ENCODE data around the gene AKIRIN2.

AKIRIN2 gene

GRCh38 chr6:87639373-87639772 is 62.7 kb downstream of the AKIRIN2 start:
- ChIA-PET CTCF (interaction anchor here (1.0 kb wide), 1 partner anchor 10 kb away, joined by 4 read pairs; no protein-coding TSS in a partner anchor), POLR2A (no interaction called here)
- Histone ChIP-seq H3K36me3 (ENCODE audit: control insufficient read depth in 4 of 4, insufficient read depth in 4 of 4, low read length in 3 of 4) (peaks cover 3 to 14% (median 5%) of the 10 kb centered on the region in 4 experiments), H3K27ac (ENCODE audit: insufficient read depth in 1 of 2, low read depth in 1 of 2, low read length in 2 of 2, poor library complexity in 1 of 2, severe bottlenecking in 2 of 2) (no peak overlapping the region), H3K4me3 (ENCODE audit: control insufficient read depth in 1 of 7, extremely low read depth in 1 of 7, insufficient read depth in 4 of 7, low read depth in 2 of 7, low read length in 6 of 7) (no peak overlapping the region), H3K4me1 (ENCODE audit: control extremely low read depth in 1 of 4, control insufficient read depth in 4 of 4, insufficient read depth in 4 of 4, low read length in 3 of 4) (no peaks in the 10 kb centered on the region), H3K9me3 (ENCODE audit: control extremely low read depth in 1 of 5, control insufficient read depth in 4 of 5, insufficient read depth in 2 of 5, low read depth in 1 of 5, low read length in 4 of 5) (no peaks in the 10 kb centered on the region), H3K27me3 (replicated peaks in 2 of 5; ENCODE audit: control insufficient read depth in 4 of 5, insufficient read depth in 5 of 5, low read length in 4 of 5) (no peaks in the 10 kb centered on the region)
- DNase-seq, result no peak
- WGBS (ENCODE audit: insufficient coverage), result 100% methylated on average over 3 of the region's 4 CpGs

DNA sequence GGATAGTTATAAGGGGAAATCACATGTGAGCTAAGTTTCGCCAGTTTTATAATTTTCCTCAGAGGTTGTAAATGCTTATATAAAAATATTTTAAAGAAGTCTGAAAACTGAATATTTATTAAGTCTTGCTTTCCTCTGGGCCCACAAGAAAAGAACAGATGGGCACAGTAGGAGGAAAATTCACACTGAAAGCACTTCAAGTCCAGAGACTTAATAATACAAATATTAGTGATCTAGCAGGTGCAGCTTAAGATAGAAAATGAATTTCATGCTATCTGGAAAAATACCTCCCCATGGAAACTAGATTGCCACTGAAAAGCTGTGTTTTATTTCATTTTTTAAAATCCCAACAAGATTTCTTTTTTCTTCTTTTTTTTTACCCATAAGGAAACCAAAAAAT is 64.9 kb downstream of the AKIRIN2 start:
- no CpG with 5 or more reads among the region's 1 CpG for WGBS (ENCODE audit: insufficient coverage)
- Histone ChIP-seq H3K27ac (ENCODE audit: insufficient read depth in 1 of 2, low read depth in 1 of 2, low read length in 2 of 2, poor library complexity in 1 of 2, severe bottlenecking in 2 of 2) (no peak overlapping the region), H3K4me3 (ENCODE audit: control insufficient read depth in 1 of 7, extremely low read depth in 1 of 7, insufficient read depth in 4 of 7, low read depth in 2 of 7, low read length in 6 of 7) (no peak overlapping the region), H3K4me1 (ENCODE audit: control extremely low read depth in 1 of 4, control insufficient read depth in 4 of 4, insufficient read depth in 4 of 4, low read length in 3 of 4) (no peaks in the 10 kb centered on the region), H3K9me3 (ENCODE audit: control extremely low read depth in 1 of 5, control insufficient read depth in 4 of 5, insufficient read depth in 2 of 5, low read depth in 1 of 5, low read length in 4 of 5) (no peaks in the 10 kb centered on the region), H3K27me3 (replicated peaks in 2 of 5; ENCODE audit: control insufficient read depth in 4 of 5, insufficient read depth in 5 of 5, low read length in 4 of 5) (no peaks in the 10 kb centered on the region), H3K36me3 (ENCODE audit: control insufficient read depth in 4 of 4, insufficient read depth in 4 of 4, low read length in 3 of 4) (peaks cover 3 to 14% (median 9%) of the 10 kb centered on the region in 4 experiments)
- ChIA-PET CTCF (interaction anchor here (1.0 to 1.6 kb wide), 2 partner anchors 9 to 20 kb away, joined by 3 to 4 read pairs; no protein-coding TSS in a partner anchor), POLR2A (no interaction called here)
- DNase-seq, result no peak

DNA sequence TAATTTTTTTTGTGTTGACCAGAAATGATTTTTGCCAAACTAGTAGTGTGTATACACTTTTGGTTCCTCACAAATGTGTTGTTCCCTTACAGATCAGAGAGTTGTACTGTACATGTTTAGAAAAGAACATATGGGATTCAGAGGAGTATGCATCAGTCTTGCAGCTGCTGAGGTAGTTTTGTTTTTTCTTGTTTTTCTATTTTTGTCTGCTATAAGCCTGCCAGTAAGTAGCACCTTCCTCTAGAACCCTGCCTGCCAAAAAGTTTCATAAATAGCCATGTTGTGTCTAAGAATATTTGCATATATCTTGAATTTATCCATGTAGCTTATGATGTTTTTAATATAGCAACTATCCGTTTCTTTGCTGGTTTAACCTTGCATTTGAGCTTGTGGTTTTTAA is 65.7 kb downstream of the AKIRIN2 start:
- DNase-seq, result no peak
- Histone ChIP-seq H3K4me1 (ENCODE audit: control extremely low read depth in 1 of 4, control insufficient read depth in 4 of 4, insufficient read depth in 4 of 4, low read length in 3 of 4) (no peaks in the 10 kb centered on the region), H3K9me3 (ENCODE audit: control extremely low read depth in 1 of 5, control insufficient read depth in 4 of 5, insufficient read depth in 2 of 5, low read depth in 1 of 5, low read length in 4 of 5) (no peaks in the 10 kb centered on the region), H3K27ac (ENCODE audit: insufficient read depth in 1 of 2, low read depth in 1 of 2, low read length in 2 of 2, poor library complexity in 1 of 2, severe bottlenecking in 2 of 2) (no peak overlapping the region), H3K27me3 (replicated peaks in 2 of 5; ENCODE audit: control insufficient read depth in 4 of 5, insufficient read depth in 5 of 5, low read length in 4 of 5) (no peaks in the 10 kb centered on the region), H3K36me3 (ENCODE audit: control insufficient read depth in 4 of 4, insufficient read depth in 4 of 4, low read length in 3 of 4) (peaks cover 3 to 14% (median 10%) of the 10 kb centered on the region in 4 experiments), H3K4me3 (ENCODE audit: control insufficient read depth in 1 of 7, extremely low read depth in 1 of 7, insufficient read depth in 4 of 7, low read depth in 2 of 7, low read length in 6 of 7) (no peak overlapping the region)
- ChIA-PET POLR2A (no interaction called here), CTCF (interaction anchor here (1.0 kb wide), 1 partner anchor 20 kb away, joined by 3 read pairs; no protein-coding TSS in a partner anchor)
- no CpG with 5 or more reads among the region's 1 CpG for WGBS (ENCODE audit: insufficient coverage)

DNA sequence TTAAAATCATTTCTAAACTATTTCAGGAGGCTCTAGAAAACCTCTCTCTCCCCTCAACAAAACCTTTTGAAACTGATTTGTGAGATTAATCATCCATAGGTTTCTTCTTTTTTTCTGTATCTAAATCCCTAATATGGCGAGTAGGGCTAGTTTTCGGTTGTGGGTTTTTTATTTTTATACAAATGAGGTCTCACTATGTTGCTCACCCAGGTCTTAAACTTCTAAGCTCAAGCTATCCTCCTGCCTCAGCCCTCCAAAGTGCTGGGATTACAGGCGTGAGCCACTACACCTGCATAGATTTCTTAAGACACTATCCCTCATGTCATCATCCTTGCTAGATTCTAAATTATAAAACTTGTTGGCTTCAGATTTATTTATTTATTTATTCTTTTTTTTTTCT is 68.2 kb downstream of the AKIRIN2 start:
- H3K36me3 ChIP-seq (ENCODE audit: control insufficient read depth in 4 of 4, insufficient read depth in 4 of 4, low read length in 3 of 4), result peaks cover 3 to 17% (median 10%) of the 10 kb centered on the region in 4 experiments
- H3K9me3 ChIP-seq (ENCODE audit: control extremely low read depth in 1 of 5, control insufficient read depth in 4 of 5, insufficient read depth in 2 of 5, low read depth in 1 of 5, low read length in 4 of 5), result no peaks in the 10 kb centered on the region
- no peak overlapping the region for H3K27ac ChIP-seq (ENCODE audit: insufficient read depth in 1 of 2, low read depth in 1 of 2, low read length in 2 of 2, poor library complexity in 1 of 2, severe bottlenecking in 2 of 2)
- ChIA-PET POLR2A (no interaction called here), CTCF (interaction anchor here (1.4 kb wide), 1 partner anchor 9 kb away, joined by 3 read pairs; no protein-coding TSS in a partner anchor)
- no peak for DNase-seq
- H3K27me3 ChIP-seq (replicated peaks in 2 of 5; ENCODE audit: control insufficient read depth in 4 of 5, insufficient read depth in 5 of 5, low read length in 4 of 5), result no peaks in the 10 kb centered on the region
- H3K4me3 ChIP-seq (ENCODE audit: control insufficient read depth in 1 of 7, extremely low read depth in 1 of 7, insufficient read depth in 4 of 7, low read depth in 2 of 7, low read length in 6 of 7), result no peak overlapping the region
- no peaks in the 10 kb centered on the region for H3K4me1 ChIP-seq (ENCODE audit: control extremely low read depth in 1 of 4, control insufficient read depth in 4 of 4, insufficient read depth in 4 of 4, low read length in 3 of 4)
- no CpG with 5 or more reads among the region's 3 CpGs for WGBS (ENCODE audit: insufficient coverage)

GRCh38 chr6:87630746-87631145 is 71.3 kb downstream of the AKIRIN2 start:
- Histone ChIP-seq H3K27me3 (replicated peaks in 2 of 5; ENCODE audit: control insufficient read depth in 4 of 5, insufficient read depth in 5 of 5, low read length in 4 of 5) (no peaks in the 10 kb centered on the region), H3K4me3 (ENCODE audit: control insufficient read depth in 1 of 7, extremely low read depth in 1 of 7, insufficient read depth in 4 of 7, low read depth in 2 of 7, low read length in 6 of 7) (no peak overlapping the region), H3K4me1 (ENCODE audit: control extremely low read depth in 1 of 4, control insufficient read depth in 4 of 4, insufficient read depth in 4 of 4, low read length in 3 of 4) (no peaks in the 10 kb centered on the region), H3K27ac (ENCODE audit: insufficient read depth in 1 of 2, low read depth in 1 of 2, low read length in 2 of 2, poor library complexity in 1 of 2, severe bottlenecking in 2 of 2) (no peak overlapping the region), H3K9me3 (ENCODE audit: control extremely low read depth in 1 of 5, control insufficient read depth in 4 of 5, insufficient read depth in 2 of 5, low read depth in 1 of 5, low read length in 4 of 5) (no peaks in the 10 kb centered on the region), H3K36me3 (ENCODE audit: control insufficient read depth in 4 of 4, insufficient read depth in 4 of 4, low read length in 3 of 4) (peaks cover 3 to 12% (median 7%) of the 10 kb centered on the region in 4 experiments)
- no CpG with 5 or more reads among the region's 1 CpG for WGBS (ENCODE audit: insufficient coverage)
- ChIA-PET CTCF (no interaction called here), POLR2A (no interaction called here)
- no peak for DNase-seq

DNA sequence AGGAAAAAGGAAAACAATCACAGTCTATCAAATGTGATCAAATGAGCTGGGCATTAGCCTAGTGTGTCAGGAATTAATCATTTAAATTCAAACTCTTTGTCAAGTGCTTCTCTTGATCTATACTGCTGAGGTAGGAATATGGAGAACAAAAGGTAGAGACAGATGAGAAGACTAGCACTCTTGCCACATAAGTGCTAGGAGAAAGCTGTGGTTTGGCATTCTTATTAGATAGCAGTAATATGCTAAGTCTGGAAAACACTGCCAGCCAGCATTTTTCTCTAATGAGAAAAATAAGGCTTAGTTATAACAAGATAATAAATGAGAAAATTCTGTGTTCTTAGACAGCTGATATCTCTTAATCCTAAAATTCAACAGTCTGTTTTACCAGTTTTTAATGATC is 73.2 kb downstream of the AKIRIN2 start:
- Histone ChIP-seq H3K9me3 (ENCODE audit: control extremely low read depth in 1 of 5, control insufficient read depth in 4 of 5, insufficient read depth in 2 of 5, low read depth in 1 of 5, low read length in 4 of 5) (no peaks in the 10 kb centered on the region), H3K27me3 (replicated peaks in 2 of 5; ENCODE audit: control insufficient read depth in 4 of 5, insufficient read depth in 5 of 5, low read length in 4 of 5) (no peaks in the 10 kb centered on the region), H3K4me3 (ENCODE audit: control insufficient read depth in 1 of 7, extremely low read depth in 1 of 7, insufficient read depth in 4 of 7, low read depth in 2 of 7, low read length in 6 of 7) (no peak overlapping the region), H3K36me3 (ENCODE audit: control insufficient read depth in 4 of 4, insufficient read depth in 4 of 4, low read length in 3 of 4) (peaks cover 0 to 10% (median 4%) of the 10 kb centered on the region in 4 experiments), H3K4me1 (ENCODE audit: control extremely low read depth in 1 of 4, control insufficient read depth in 4 of 4, insufficient read depth in 4 of 4, low read length in 3 of 4) (no peaks in the 10 kb centered on the region), H3K27ac (ENCODE audit: insufficient read depth in 1 of 2, low read depth in 1 of 2, low read length in 2 of 2, poor library complexity in 1 of 2, severe bottlenecking in 2 of 2) (no peak overlapping the region)
- POLR2A ChIA-PET, result no interaction called here
- DNase-seq, result no peak
- CTCF ChIA-PET, result interaction anchor here (1.0 to 1.4 kb wide), 2 partner anchors 12 kb away, joined by 3 to 6 read pairs; no protein-coding TSS in a partner anchor

DNA sequence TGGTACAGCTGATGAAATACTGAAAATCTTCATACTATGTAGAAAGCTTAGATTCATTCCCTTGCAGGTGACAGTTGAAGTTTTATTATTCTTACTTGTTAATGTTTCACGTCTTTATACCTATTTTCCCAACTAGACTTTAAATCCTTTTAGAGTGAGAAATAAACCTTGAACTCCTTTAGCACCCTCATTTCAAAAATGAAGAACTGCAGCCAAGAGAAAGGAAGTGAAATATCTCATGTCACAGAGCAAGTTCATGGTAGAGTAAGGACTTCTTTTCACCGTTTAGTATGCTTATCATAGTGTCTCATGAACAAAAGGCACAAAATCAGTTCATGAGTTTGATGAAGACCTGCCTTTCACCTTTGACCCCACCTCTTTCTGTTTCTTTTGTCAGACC is 73.6 kb downstream of the AKIRIN2 start:
- CTCF ChIA-PET, result interaction anchor here (1.4 kb wide), 2 partner anchors 9 to 12 kb away, joined by 3 to 4 read pairs; no protein-coding TSS in a partner anchor
- POLR2A ChIA-PET, result no interaction called here
- Histone ChIP-seq H3K4me1 (ENCODE audit: control extremely low read depth in 1 of 4, control insufficient read depth in 4 of 4, insufficient read depth in 4 of 4, low read length in 3 of 4) (no peaks in the 10 kb centered on the region), H3K36me3 (ENCODE audit: control insufficient read depth in 4 of 4, insufficient read depth in 4 of 4, low read length in 3 of 4) (peaks cover 0 to 10% (median 4%) of the 10 kb centered on the region in 4 experiments), H3K9me3 (ENCODE audit: control extremely low read depth in 1 of 5, control insufficient read depth in 4 of 5, insufficient read depth in 2 of 5, low read depth in 1 of 5, low read length in 4 of 5) (no peaks in the 10 kb centered on the region), H3K4me3 (ENCODE audit: control insufficient read depth in 1 of 7, extremely low read depth in 1 of 7, insufficient read depth in 4 of 7, low read depth in 2 of 7, low read length in 6 of 7) (no peak overlapping the region), H3K27ac (ENCODE audit: insufficient read depth in 1 of 2, low read depth in 1 of 2, low read length in 2 of 2, poor library complexity in 1 of 2, severe bottlenecking in 2 of 2) (no peak overlapping the region), H3K27me3 (replicated peaks in 2 of 5; ENCODE audit: control insufficient read depth in 4 of 5, insufficient read depth in 5 of 5, low read length in 4 of 5) (no peaks in the 10 kb centered on the region)
- WGBS (ENCODE audit: insufficient coverage), result 38% methylated on average over 1 of the region's 2 CpGs
- DNase-seq, result peak in 1 of 3 donors; percentile 2

All from common myeloid progenitor, CD34-positive (primary cell).